Measurements from ENCODE around the gene CARHSP1.
"Not testable (repeated sequence)": the region's sequence is repeated elsewhere in the genome, so short reads cannot be mapped to it uniquely, and the experiment has no call there.

CARHSP1 gene

DNA sequence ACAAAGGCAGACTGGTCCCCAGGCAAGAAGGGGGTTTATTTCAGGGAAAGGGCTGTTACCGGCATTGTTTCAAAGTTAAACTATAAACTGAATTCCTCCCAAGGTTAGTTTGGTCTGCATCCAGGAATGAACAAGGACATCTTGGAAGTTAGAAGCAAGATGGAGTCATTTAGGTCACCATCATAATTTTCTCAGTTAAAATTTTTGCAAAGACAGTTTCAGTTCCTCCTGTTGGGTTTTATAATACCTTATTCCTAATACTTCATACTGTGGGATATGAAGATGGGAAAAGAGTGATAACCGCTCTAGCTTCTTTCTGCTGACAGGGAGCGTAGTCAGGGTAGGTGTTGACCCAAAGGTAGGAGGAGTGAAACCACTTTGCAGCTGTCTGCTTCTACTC, 46.4 kb downstream of the CARHSP1 start:
- no peak for DNase-seq

- no peak for DNase-seq
These were observed 49.3 kb downstream of the CARHSP1 start for GRCh38 chr16:8819411-8820034.

DNA sequence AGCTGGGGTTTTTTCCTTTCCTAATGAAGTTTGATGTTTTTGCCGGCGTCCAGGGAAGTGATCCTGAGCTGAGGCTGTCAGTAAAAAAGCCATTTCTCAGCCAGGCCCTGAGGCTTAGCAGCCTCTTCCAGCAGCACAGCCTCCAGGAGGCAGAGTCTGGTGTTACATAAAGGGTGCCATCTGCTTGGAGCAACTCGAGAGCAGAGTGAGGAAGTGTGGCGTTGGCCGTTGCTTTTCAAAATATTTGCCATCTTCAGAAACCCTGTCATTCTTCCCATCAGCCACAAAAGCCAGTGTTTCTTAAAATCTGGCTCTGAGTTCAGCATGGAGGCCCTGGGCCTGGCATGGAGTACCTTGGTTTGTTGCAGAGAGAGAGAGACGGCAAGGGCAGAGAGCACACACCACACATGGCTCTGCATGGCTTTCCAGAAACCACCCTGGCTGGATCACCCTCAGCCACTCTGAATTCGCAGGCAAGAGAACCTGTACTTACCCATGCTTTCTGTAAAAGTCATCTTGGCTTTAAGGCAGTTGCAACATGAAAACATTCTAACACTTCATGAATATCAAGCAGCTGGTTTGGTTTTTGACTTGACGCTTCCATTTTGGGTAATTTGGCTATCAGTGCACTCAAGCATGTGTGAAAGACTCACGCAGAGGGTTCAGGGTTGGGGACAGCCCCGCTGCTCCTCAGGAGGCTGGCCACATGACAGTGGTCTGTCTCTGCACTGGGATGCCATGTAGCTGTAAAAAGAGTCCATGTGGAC, 50.1 kb downstream of the CARHSP1 start:
- DNase-seq = no peak

GRCh38 chr16:8816967-8817655, 51.7 kb downstream of the CARHSP1 start:
- no peak for DNase-seq

DNA sequence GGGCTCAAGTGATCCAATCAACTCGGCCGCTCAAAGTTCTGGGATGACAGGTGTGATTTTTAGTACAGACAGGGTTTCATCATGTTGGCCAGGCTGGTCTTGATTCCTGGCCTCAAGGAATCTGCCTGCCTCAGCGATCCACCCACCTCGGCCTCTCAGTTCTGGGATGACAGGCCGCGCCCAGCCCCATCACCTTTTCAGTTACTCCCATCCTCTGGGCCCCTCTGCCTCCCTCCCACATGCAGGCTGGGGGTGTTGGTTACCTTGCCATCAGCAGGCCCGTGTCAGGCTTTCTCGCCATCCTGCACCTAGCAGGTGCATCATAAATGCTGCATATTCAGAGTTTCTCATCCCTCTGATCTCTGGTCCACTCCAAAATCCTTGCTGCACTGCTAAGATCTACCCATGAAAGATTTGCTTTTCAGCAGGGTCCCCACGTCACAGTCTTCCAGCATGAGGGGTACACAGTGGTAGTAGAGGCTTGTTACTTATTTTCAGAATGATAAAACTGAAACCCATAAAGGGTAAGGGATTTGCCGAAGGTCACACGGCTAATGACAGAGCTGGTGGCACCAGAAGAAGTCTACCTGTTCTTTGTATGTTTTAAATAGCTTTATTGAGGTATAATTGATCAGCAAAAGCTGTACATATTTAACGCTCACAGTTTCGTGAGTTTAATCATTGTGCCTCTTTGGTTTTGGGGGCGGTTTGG, 54.6 kb downstream of the CARHSP1 start:
- DNase-seq = no peak

DNA sequence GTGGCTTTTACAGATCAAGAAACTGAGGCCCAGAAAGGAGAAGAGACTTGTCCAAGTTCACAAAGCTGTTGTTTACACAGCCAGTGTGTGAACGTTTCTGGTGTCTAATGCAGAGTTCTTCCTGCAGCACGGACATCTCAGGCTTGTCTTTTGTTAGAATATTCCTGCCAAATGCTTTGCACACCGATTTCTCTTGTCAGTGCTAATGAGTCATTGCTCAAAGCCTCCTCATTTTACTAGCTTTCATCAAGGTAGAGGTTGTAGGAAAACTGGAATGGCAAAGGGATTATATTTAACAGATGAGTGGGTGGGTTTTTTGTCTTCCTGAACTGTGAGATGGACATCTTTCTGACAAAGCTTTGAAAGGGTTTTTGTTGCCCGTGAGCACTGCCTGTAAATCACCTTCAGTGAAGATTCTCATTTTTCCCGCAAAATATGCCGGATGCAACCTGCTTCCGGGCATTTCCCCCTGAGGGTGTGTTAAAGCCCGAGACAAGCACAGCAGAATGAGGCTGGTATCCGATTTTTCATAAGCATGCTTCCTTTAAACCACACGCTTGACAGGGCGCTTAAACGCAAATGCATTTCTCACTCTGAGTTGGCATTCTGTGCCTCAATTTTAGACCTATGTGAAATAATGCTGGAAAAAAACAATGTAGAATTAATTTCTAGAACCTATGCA, 56.5 kb downstream of the CARHSP1 start:
- DNase-seq = no peak

GRCh38 chr16:8808613-8809353, 60.0 kb downstream of the CARHSP1 start:
- DNase-seq = no peak

- DNase-seq = no peak
These were observed 60.8 kb downstream of the CARHSP1 start for GRCh38 chr16:8808009-8808408.

DNA sequence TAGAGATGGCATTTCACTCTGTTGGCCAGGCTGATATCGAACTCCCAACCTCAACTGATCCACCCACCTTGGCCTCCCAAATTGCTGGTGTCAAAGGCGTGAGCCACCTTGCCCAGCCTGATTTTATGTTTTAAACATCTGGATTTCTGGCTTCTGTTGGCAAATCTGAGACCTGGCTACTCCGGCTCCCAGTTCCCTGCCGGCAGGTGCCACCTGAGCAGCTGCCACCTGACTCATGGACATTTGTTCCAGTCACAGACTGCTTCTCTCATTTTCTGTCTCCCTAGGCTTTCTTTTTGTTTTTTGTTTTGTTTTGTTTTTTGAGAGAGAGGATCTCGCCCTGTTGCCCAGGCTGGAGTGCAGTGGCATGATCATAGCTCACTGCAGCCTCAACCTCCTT, 61.6 kb downstream of the CARHSP1 start:
- no peak for DNase-seq

DNA sequence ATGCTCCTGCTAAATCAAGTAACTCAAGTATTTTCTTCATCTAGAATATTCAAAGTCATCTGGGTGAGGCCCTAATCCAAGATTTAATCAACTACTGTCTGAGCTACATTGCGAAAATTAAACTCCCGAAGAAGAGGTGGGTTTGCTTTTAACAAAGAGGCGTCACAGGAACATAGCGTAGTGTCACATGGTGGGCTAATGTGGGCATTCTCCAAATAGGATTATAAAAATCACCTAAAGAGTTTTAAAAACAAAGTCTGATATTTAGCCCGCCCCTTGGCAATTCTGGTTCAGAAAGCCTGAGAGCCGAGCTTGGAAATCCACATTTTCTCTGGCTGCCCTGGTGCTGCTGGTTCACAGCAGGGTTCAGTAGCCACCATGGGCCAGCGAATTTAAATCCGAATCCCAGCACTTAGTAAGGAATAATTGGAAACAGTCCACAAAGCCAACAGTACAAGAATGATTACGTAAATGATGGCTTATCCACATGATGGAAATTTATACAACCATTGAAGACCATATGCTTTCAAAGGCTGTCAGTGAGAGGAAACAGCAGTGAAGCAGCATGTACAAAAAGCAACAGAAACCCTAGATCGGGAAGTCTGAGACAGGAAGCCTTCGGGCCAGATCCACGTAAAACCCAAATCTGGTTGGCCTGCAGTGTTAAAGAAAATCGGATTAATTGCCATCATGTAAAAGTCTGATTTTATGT, 62.4 kb downstream of the CARHSP1 start:
- no peak for DNase-seq

- no peak for DNase-seq
These were observed 64.5 kb downstream of the CARHSP1 start for GRCh38 chr16:8804313-8804712.

GRCh38 chr16:8803733-8804132, 65.1 kb downstream of the CARHSP1 start:
- DNase-seq = not testable (repeated sequence)
